ENCODE results near the gene KRT86. TPM values are rescaled to one million over a fixed set of nuclear protein-coding genes. Genes with fewer than 3 reads are reported as not detected.

KRT86 gene
- total RNA-seq, 2 experiments from 2014 or later: not detected

DNA sequence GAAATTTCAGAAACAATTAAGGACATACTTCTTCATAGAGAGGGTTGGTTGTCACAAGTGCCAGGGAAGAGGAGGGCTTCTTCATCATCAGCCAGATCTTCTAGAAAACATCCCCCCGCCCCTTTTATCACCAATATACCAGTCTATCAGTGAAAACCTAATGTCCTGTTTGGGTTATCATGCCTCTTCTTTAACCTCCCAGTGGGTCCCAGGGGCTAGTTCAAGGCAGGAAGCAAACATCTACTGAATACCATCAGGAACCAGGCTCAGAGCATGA lies 13.3 kb upstream of the KRT86 start:
- peaks cover 70% of the 10 kb centered on the region for H3K27me3 Mint-ChIP-seq
- intact Hi-C loops (cut with DNase I, micrococcal nuclease): no loop called here
- TF ChIP-seq, protein P1, sequence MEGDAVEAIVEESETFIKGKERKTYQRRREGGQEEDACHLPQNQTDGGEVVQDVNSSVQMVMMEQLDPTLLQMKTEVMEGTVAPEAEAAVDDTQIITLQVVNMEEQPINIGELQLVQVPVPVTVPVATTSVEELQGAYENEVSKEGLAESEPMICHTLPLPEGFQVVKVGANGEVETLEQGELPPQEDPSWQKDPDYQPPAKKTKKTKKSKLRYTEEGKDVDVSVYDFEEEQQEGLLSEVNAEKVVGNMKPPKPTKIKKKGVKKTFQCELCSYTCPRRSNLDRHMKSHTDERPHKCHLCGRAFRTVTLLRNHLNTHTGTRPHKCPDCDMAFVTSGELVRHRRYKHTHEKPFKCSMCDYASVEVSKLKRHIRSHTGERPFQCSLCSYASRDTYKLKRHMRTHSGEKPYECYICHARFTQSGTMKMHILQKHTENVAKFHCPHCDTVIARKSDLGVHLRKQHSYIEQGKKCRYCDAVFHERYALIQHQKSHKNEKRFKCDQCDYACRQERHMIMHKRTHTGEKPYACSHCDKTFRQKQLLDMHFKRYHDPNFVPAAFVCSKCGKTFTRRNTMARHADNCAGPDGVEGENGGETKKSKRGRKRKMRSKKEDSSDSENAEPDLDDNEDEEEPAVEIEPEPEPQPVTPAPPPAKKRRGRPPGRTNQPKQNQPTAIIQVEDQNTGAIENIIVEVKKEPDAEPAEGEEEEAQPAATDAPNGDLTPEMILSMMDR (IDR thresholded peaks at IDR 0.05): no peak
- H3K36me3 ChIP-seq (ENCODE audit: insufficient read depth, low read length): no peaks in the 10 kb centered on the region
- H3K9me3 ChIP-seq (ENCODE audit: control insufficient read depth in 1 of 2, insufficient read depth in 1 of 2, low read length in 2 of 2): peaks cover 0 to 7% of the 10 kb centered on the region in 2 experiments
- ChIA-PET CTCF (no interaction called here), POLR2A (no interaction called here)
- no peaks in the 10 kb centered on the region for H3K9me3 Mint-ChIP-seq
- DNase-seq: no peak
- no peak overlapping the region for H3K4me3 ChIP-seq (ENCODE audit: low read length)
- H3K27me3 ChIP-seq (ENCODE audit: control insufficient read depth in 1 of 2, insufficient read depth in 2 of 2, low read length in 2 of 2): peaks cover 30 to 45% of the 10 kb centered on the region in 2 experiments
- no peak overlapping the region for H3K27ac Mint-ChIP-seq
- H3K4me1 Mint-ChIP-seq (ENCODE audit: low read depth): peaks cover 12% of the 10 kb centered on the region
- peaks cover 4% of the 10 kb centered on the region for H3K4me1 ChIP-seq (ENCODE audit: insufficient read depth, low read length)
- no peak overlapping the region for H3K27ac ChIP-seq (ENCODE audit: low read depth in 1 of 2, low read length in 2 of 2)
- ATAC-seq (ENCODE audit: poor library complexity): no peak
- H3K36me3 Mint-ChIP-seq (ENCODE audit: low read depth): no peaks in the 10 kb centered on the region
- H3K4me3 Mint-ChIP-seq: no peak overlapping the region

DNA sequence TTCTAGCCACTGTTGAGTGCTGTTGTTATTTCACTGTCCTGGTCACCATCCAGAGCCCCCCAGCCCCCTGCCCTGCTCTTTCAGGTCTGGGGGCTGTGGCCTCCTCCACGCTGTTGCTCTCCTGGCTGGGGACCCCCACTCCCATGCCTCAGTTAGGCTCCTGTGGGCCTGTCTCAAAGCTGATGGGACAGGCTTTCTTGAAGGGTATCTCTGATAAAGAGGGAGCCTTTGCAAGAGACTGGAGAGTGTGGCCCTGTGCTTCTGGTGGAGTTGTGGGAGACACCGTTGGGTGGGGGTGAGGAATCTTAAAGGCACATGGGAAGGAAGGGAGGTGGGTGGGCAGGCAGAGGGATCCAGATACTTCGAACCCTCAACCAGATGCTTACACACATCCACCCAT lies 12.2 kb upstream of the KRT86 start:
- POLR2A ChIA-PET: no interaction called here

DNA sequence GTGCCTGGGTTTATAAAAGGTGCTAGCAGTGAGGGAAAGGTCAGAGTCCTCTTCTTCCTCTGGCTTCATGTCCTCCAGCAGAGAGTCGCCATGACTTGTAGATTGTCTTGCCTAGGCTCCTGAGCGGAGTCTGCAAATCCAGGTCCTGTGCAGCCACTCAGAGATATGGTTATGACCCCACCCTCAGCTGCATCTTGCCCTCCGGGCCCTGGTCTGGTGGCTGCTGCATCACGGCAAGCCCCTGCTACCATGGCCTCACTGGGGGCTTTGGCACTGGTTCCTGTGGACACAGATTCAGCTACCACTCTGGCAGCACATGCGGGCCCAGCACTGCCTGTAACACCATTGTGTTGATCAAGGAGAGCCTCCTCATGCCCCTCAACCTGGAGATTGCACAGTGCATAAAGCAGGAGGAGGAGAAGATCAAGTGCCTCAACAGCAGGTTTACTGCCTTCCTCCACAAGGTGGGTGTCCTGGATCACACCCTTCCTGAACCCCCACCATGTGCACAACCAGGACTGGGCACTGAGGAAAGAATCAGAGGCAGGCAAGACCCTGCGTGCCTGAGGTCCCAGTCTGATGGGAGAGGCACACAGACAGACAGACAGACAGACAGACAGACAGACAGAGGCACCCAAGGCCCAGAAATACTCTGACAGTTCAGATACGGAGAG lies 10.5 kb upstream of the KRT86 start:
- Histone ChIP-seq H3K27me3 (ENCODE audit: control insufficient read depth in 1 of 2, insufficient read depth in 2 of 2, low read length in 2 of 2) (peaks cover 18 to 22% of the 10 kb centered on the region in 2 experiments), H3K9me3 (ENCODE audit: control insufficient read depth in 1 of 2, insufficient read depth in 1 of 2, low read length in 2 of 2) (peaks cover 0 to 4% of the 10 kb centered on the region in 2 experiments), H3K4me1 (ENCODE audit: insufficient read depth, low read length) (no peaks in the 10 kb centered on the region), H3K27ac (ENCODE audit: low read depth in 1 of 2, low read length in 2 of 2) (no peak overlapping the region), H3K4me3 (ENCODE audit: low read length) (no peak overlapping the region), H3K36me3 (ENCODE audit: insufficient read depth, low read length) (no peaks in the 10 kb centered on the region)
- Mint-ChIP-seq H3K36me3 (ENCODE audit: low read depth) (no peaks in the 10 kb centered on the region), H3K9me3 (no peaks in the 10 kb centered on the region), H3K4me3 (no peak overlapping the region), H3K4me1 (ENCODE audit: low read depth) (peaks cover 12% of the 10 kb centered on the region), H3K27me3 (peaks cover 64% of the 10 kb centered on the region), H3K27ac (no peak overlapping the region)
- no peak for ATAC-seq (ENCODE audit: poor library complexity)
- ChIA-PET CTCF (no interaction called here), POLR2A (no interaction called here)
- no peak for DNase-seq
- intact Hi-C loops (cut with DNase I, micrococcal nuclease): no loop called here
- TF ChIP-seq, protein P1 (IDR thresholded peaks at IDR 0.05): no peak

More for the DNA sequence above, 12.2 kb upstream of the KRT86 start:
- TF ChIP-seq, protein P1 (IDR thresholded peaks at IDR 0.05): no peak
- intact Hi-C loops (cut with DNase I, micrococcal nuclease): no loop called here
- no peaks in the 10 kb centered on the region for H3K36me3 ChIP-seq (ENCODE audit: insufficient read depth, low read length)
- ATAC-seq (ENCODE audit: poor library complexity) (no peak), DNase-seq (no peak)
- no peak overlapping the region for H3K4me3 Mint-ChIP-seq
- peaks cover 22 to 34% of the 10 kb centered on the region in 2 experiments for H3K27me3 ChIP-seq (ENCODE audit: control insufficient read depth in 1 of 2, insufficient read depth in 2 of 2, low read length in 2 of 2)
- CTCF ChIA-PET: no interaction called here
- H3K9me3 Mint-ChIP-seq: no peaks in the 10 kb centered on the region
- H3K27ac Mint-ChIP-seq: no peak overlapping the region
- peaks cover 12% of the 10 kb centered on the region for H3K4me1 Mint-ChIP-seq (ENCODE audit: low read depth)
- H3K4me1 ChIP-seq (ENCODE audit: insufficient read depth, low read length): peaks cover 4% of the 10 kb centered on the region
- no peak overlapping the region for H3K27ac ChIP-seq (ENCODE audit: low read depth in 1 of 2, low read length in 2 of 2)
- H3K36me3 Mint-ChIP-seq (ENCODE audit: low read depth): no peaks in the 10 kb centered on the region
- peaks cover 63% of the 10 kb centered on the region for H3K27me3 Mint-ChIP-seq
- no peak overlapping the region for H3K4me3 ChIP-seq (ENCODE audit: low read length)
- H3K9me3 ChIP-seq (ENCODE audit: control insufficient read depth in 1 of 2, insufficient read depth in 1 of 2, low read length in 2 of 2): peaks cover 0 to 4% of the 10 kb centered on the region in 2 experiments
